ENCODE results near the gene EFHC1.

Gene EFHC1

GRCh38 chr6:52419809-52420667 lies at the start of gene EFHC1:
Gene EFHC1, plus strand, starts transcription at chr6:52420342. Its CDS starts 69 bp downstream, at chr6:52420411.
- Histone ChIP-seq H3K36me3 (no peaks in the 10 kb centered on the region), H3K27me3 (peaks cover 4% of the 10 kb centered on the region), H3K9me3 (no peaks in the 10 kb centered on the region), H3K27ac (peak within 1 kb of the TSS; percentile 42), H3K4me3 (ENCODE audit: low read depth in 1 of 2, low read length in 1 of 2) (peak within 1 kb of the TSS; percentile 81 to 86), H3K4me1 (ENCODE audit: control insufficient read depth in 1 of 2, insufficient read depth in 1 of 2, low read depth in 1 of 2, low read length in 1 of 2) (peaks cover 14 to 16% of the 10 kb centered on the region in 2 experiments)
- TF ChIP-seq, protein P1, sequence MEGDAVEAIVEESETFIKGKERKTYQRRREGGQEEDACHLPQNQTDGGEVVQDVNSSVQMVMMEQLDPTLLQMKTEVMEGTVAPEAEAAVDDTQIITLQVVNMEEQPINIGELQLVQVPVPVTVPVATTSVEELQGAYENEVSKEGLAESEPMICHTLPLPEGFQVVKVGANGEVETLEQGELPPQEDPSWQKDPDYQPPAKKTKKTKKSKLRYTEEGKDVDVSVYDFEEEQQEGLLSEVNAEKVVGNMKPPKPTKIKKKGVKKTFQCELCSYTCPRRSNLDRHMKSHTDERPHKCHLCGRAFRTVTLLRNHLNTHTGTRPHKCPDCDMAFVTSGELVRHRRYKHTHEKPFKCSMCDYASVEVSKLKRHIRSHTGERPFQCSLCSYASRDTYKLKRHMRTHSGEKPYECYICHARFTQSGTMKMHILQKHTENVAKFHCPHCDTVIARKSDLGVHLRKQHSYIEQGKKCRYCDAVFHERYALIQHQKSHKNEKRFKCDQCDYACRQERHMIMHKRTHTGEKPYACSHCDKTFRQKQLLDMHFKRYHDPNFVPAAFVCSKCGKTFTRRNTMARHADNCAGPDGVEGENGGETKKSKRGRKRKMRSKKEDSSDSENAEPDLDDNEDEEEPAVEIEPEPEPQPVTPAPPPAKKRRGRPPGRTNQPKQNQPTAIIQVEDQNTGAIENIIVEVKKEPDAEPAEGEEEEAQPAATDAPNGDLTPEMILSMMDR (IDR thresholded peaks at IDR 0.05), result peak; percentile 49

DNA sequence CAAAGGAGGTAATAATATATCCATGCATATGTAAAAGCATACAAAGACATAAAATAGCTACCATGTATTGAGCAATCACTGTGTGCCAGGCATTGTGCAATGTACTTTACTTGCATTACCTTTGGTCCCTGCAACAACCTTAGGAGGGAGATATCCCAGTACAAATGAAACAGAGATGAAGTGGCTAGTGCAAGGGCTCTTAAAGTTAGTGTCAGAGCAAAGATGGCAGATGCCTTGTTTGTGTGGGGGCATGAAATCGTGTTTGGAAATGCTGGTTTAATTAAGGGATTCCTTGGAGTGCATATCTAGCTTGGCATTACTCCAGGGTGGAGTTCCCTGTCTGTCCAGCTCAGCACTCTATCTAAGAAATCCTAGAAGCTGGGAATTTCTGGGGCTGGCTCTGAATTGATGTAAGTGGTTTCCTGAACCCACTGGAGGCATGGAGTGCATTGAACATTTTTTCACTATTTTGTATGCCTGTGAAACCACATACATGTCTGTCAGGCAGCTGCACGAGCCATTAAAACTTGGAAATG lies 48.4 kb upstream of the EFHC1 start:
- Histone ChIP-seq H3K4me3 (ENCODE audit: low read depth in 1 of 2, low read length in 1 of 2) (no peak overlapping the region), H3K36me3 (peaks cover 6% of the 10 kb centered on the region), H3K4me1 (ENCODE audit: control insufficient read depth in 1 of 2, insufficient read depth in 1 of 2, low read depth in 1 of 2, low read length in 1 of 2) (peaks cover 4 to 9% of the 10 kb centered on the region in 2 experiments), H3K27me3 (no peaks in the 10 kb centered on the region), H3K9me3 (no peaks in the 10 kb centered on the region), H3K27ac (no peak overlapping the region)
- TF ChIP-seq, protein P1 (IDR thresholded peaks at IDR 0.05), result no peak

- Histone ChIP-seq H3K36me3 (peaks cover 2% of the 10 kb centered on the region), H3K27ac (no peak overlapping the region), H3K9me3 (no peaks in the 10 kb centered on the region), H3K4me3 (ENCODE audit: low read depth in 1 of 2, low read length in 1 of 2) (no peak overlapping the region), H3K27me3 (no peaks in the 10 kb centered on the region), H3K4me1 (ENCODE audit: control insufficient read depth in 1 of 2, insufficient read depth in 1 of 2, low read depth in 1 of 2, low read length in 1 of 2) (peaks cover 10 to 16% of the 10 kb centered on the region in 2 experiments)
- TF ChIP-seq, protein P1 (IDR thresholded peaks at IDR 0.05), result no peak
These were observed 46.9 kb upstream of the EFHC1 start for GRCh38 chr6:52373151-52373690.

GRCh38 chr6:52374247-52374646 lies 45.9 kb upstream of the EFHC1 start:
- no peaks in the 10 kb centered on the region for H3K9me3 ChIP-seq
- H3K4me1 ChIP-seq (ENCODE audit: control insufficient read depth in 1 of 2, insufficient read depth in 1 of 2, low read depth in 1 of 2, low read length in 1 of 2), result peaks cover 12 to 17% of the 10 kb centered on the region in 2 experiments
- TF ChIP-seq, protein P1 (IDR thresholded peaks at IDR 0.05), result no peak
- H3K27me3 ChIP-seq, result no peaks in the 10 kb centered on the region
- no peaks in the 10 kb centered on the region for H3K36me3 ChIP-seq
- no peak overlapping the region for H3K27ac ChIP-seq
- no peak overlapping the region for H3K4me3 ChIP-seq (ENCODE audit: low read depth in 1 of 2, low read length in 1 of 2)

DNA sequence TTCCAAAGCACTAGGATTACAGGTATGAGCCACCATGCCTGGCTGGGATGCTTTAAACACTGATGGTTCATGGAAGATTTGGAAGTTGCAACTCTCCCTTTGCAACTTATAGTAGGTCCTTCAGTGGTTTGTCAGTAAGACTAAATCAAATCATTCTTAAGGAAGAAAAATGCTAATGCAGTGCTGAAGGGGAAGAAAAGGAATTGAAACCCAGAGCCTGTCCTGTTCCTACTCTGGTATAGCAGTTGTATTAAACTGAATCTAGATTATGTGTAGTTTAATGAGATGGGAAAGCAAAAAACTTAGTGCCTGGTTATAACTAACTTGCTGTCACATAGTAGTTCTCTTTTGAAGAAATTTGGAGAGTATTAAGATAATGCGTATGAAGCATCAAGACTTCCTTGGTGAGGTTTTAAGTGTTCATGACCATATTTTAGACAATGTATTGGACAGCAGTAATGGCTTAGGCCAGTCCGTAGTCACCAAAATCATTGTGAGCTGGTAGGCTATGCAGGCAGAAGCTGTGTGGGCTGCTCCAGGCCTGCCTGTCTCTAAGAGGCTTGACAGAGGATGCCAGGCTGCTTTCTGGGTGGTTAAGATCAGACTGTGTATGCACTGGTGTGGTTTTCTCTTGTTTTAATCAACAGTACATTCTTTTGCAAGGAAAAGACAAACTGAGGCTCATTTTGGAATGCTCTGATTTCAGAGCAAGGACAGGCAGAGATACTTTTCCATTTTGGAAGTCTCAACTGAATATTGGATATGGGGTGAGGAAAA lies 44.2 kb upstream of the EFHC1 start:
- no peaks in the 10 kb centered on the region for H3K9me3 ChIP-seq
- no peak overlapping the region for H3K27ac ChIP-seq
- H3K4me1 ChIP-seq (ENCODE audit: control insufficient read depth in 1 of 2, insufficient read depth in 1 of 2, low read depth in 1 of 2, low read length in 1 of 2), result peaks cover 12 to 17% of the 10 kb centered on the region in 2 experiments
- peaks cover 12% of the 10 kb centered on the region for H3K36me3 ChIP-seq
- no peak overlapping the region for H3K4me3 ChIP-seq (ENCODE audit: low read depth in 1 of 2, low read length in 1 of 2)
- H3K27me3 ChIP-seq, result no peaks in the 10 kb centered on the region
- TF ChIP-seq, protein P1 (IDR thresholded peaks at IDR 0.05), result no peak
